HCT116 (cell line): Measurements from ENCODE around the gene ZSCAN5C. TPM values are rescaled to one million over a fixed set of nuclear protein-coding genes. Genes with fewer than 3 reads are reported as not detected.

Source experiments
- ATAC-seq: fragments of 200-7000 bp; cut with Tn5 transposase; 2 replicates; pipeline ENCODE4 v1.9.1; 2020; ENCODE audit warnings: mild to moderate bottlenecking, moderate library complexity
- BruUV-seq: library from RNA; stranded (reverse); fragments of 400-500 nt; replicated peaks from 2 replicates; lab custom pipeline; 2021; lab: Mats Ljungman, UMichigan
- CTCF ChIA-PET: fragments of 300-600 bp; sonication (Branson Sonifier 250); formaldehyde crosslinking; loops from one replicate; lab custom pipeline; 2021; ENCODE audit warnings: antibody characterized with exemption; lab: Charles Lee
- POLR2A ChIA-PET: fragments of 300-600, 350-600 bp; sonication (Branson Sonifier 250); formaldehyde crosslinking; loops from one replicate; lab custom pipeline; 2021; ENCODE audit warnings: antibody characterized with exemption; lab: Charles Lee
- RAD21 ChIA-PET, 2 experiments: fragments of 300-600 bp; sonication (Branson Sonifier 250); formaldehyde crosslinking; loops; one replicate each; lab custom pipeline; 2023; ENCODE audit warnings: low total read pairs in 2 of 2; ENCODE audit not compliant: uncharacterized antibody in 2 of 2, unreplicated experiment in 2 of 2, low non-redundant PET in 1 of 2; lab: Charles Lee
- DNase-seq: peaks from one replicate; pipeline ENCODE4 v3.0.0-alpha.2; 2010; ENCODE audit warnings: low read depth, low spot score
- H2AFZ ChIP-seq: fragments of 200-600 bp; shearing (Covaris generic), sonication (generic); 2 replicates; pipeline ENCODE4 v1.6.1; 2017; ENCODE audit warnings: low read depth, mixed run types, mixed read lengths, antibody characterized with exemption, low read length; ENCODE audit not compliant: poor library complexity, severe bottlenecking
- H3K27ac ChIP-seq: 2 replicates; pipeline ENCODE4 v1.5.1; 2012; ENCODE audit warnings: low read depth, low read length
- H3K27me3 ChIP-seq: fragments of 200-600 bp; sonication (generic); 2 replicates; pipeline ENCODE4 v1.6.1; 2016; ENCODE audit warnings: mixed run types, low read length, mixed read lengths; ENCODE audit not compliant: insufficient read depth
- H3K36me3 ChIP-seq, 2 experiments: fragments of 200-500 bp in 1 of 2; fragments of 200-600 bp in 1 of 2; sonication (Bioruptor generic) in 1 of 2; sonication (generic) in 1 of 2; 2 replicates each; pipeline versions ENCODE4 v1.5.1 to v1.6.1; 2014 to 2016; ENCODE audit warnings: low read length in 2 of 2, inconsistent platforms in 1 of 2, mixed read lengths in 1 of 2, mixed run types in 1 of 2; ENCODE audit not compliant: insufficient read depth in 2 of 2, control insufficient read depth in 1 of 2
- H3K4me1 ChIP-seq, 2 experiments: fragments of 200-600 bp in 1 of 2; sonication (generic) in 1 of 2; 2 replicates each; pipeline versions ENCODE4 v1.5.1 to v1.6.1; 2012 to 2017; ENCODE audit warnings: low read length in 2 of 2, inconsistent platforms in 1 of 2, mild to moderate bottlenecking in 1 of 2, mixed read lengths in 1 of 2, mixed run types in 1 of 2, moderate library complexity in 1 of 2; ENCODE audit not compliant: insufficient read depth in 2 of 2, control insufficient read depth in 1 of 2
- H3K4me2 ChIP-seq: fragments of 200-600 bp; sonication (generic); 2 replicates; pipeline ENCODE4 v1.6.1; 2017; ENCODE audit warnings: mixed run types, low read length, mixed read lengths
- H3K4me3 ChIP-seq, 2 experiments: fragments of 200-600 bp in 1 of 2; sonication (generic) in 1 of 2; replicated peaks in 1 of 2; 2 replicates each; pipeline ENCODE4 v1.5.1; 2011 to 2016; ENCODE audit warnings: low read length in 2 of 2, control low read depth in 1 of 2, low read depth in 1 of 2, mild to moderate bottlenecking in 1 of 2, mixed read lengths in 1 of 2, mixed run types in 1 of 2
- H3K79me2 ChIP-seq: fragments of 200-600 bp; sonication (generic); 2 replicates; pipeline ENCODE4 v1.6.1; 2017; ENCODE audit warnings: mild to moderate bottlenecking, mixed run types, low read length, moderate library complexity, mixed read lengths; ENCODE audit not compliant: insufficient read depth
- H3K9ac ChIP-seq: fragments of 200-600 bp; sonication (generic); 2 replicates; pipeline ENCODE4 v1.6.1; 2016; ENCODE audit warnings: low read length, mixed read lengths
- H3K9me2 ChIP-seq: fragments of 200-600 bp; sonication (generic), shearing (Covaris generic); 2 replicates; pipeline ENCODE4 v1.6.1; 2017; ENCODE audit warnings: mixed run types, mild to moderate bottlenecking, moderate library complexity; ENCODE audit not compliant: insufficient read depth
- H3K9me3 ChIP-seq, 2 experiments: fragments of 200-500 bp in 1 of 2; fragments of 200-600 bp in 1 of 2; sonication (Bioruptor generic) in 1 of 2; sonication (generic) in 1 of 2; 2 replicates each; pipeline ENCODE4 v1.6.1; 2014 to 2017; ENCODE audit warnings: low read length in 2 of 2, mixed read lengths in 2 of 2, inconsistent platforms in 1 of 2, low read depth in 1 of 2, mild to moderate bottlenecking in 1 of 2, mixed run types in 1 of 2, moderate library complexity in 1 of 2; ENCODE audit not compliant: control insufficient read depth in 1 of 2, insufficient read depth in 1 of 2
- H4K20me1 ChIP-seq: fragments of 200-600 bp; sonication (generic), shearing (Covaris generic); 2 replicates; pipeline ENCODE4 v1.6.1; 2017; ENCODE audit warnings: mixed run types, mild to moderate bottlenecking, moderate library complexity; ENCODE audit not compliant: insufficient read depth
- ATF3 ChIP-seq: IDR thresholded peaks from 2 replicates; pipeline ENCODE4 v1.6.1; 2012
- CBX3 ChIP-seq: IDR thresholded peaks from 2 replicates; pipeline ENCODE4 v1.6.1; 2012; ENCODE audit warnings: low read depth
- CEBPB ChIP-seq: IDR thresholded peaks from 2 replicates; pipeline ENCODE4 v1.6.1; 2012; ENCODE audit warnings: low read depth
- ELF1 ChIP-seq: IDR thresholded peaks from 2 replicates; pipeline ENCODE4 v1.6.1; 2012; ENCODE audit warnings: low read depth, borderline replicate concordance
- EZH2 ChIP-seq: fragments of 200-600 bp; sonication (generic); IDR thresholded peaks from 2 replicates; pipeline ENCODE4 v1.6.1; 2017; ENCODE audit warnings: antibody characterized with exemption, mixed run types
- EZH2phosphoT487 ChIP-seq: fragments of 200-600 bp; IDR thresholded peaks from 2 replicates; pipeline ENCODE4 v1.6.1; 2018; ENCODE audit warnings: antibody characterized with exemption, borderline replicate concordance
- MAX ChIP-seq: IDR thresholded peaks from 2 replicates; pipeline ENCODE4 v1.6.1; 2012
- POLR2A ChIP-seq: IDR thresholded peaks from 2 replicates; pipeline ENCODE4 v1.7.0; 2011; ENCODE audit warnings: borderline replicate concordance; ENCODE audit not compliant: insufficient read depth, insufficient read length; ENCODE audit errors: extremely low read depth
- POLR2AphosphoS5 ChIP-seq: IDR thresholded peaks from 2 replicates; pipeline ENCODE4 v1.6.1; 2011; ENCODE audit warnings: mild to moderate bottlenecking, low read depth, low read length, moderate library complexity
- RAD21 ChIP-seq: IDR thresholded peaks from 2 replicates; pipeline ENCODE4 v1.6.1; 2012; ENCODE audit warnings: low read depth, mild to moderate bottlenecking
- REST ChIP-seq: IDR thresholded peaks from 2 replicates; pipeline ENCODE4 v1.6.1; 2012; ENCODE audit warnings: low read depth
- SIN3A ChIP-seq: IDR thresholded peaks from 2 replicates; pipeline ENCODE4 v1.6.1; 2012; ENCODE audit warnings: low read depth
- SP1 ChIP-seq: IDR thresholded peaks from 2 replicates; pipeline ENCODE4 v1.6.1; 2012; ENCODE audit warnings: low read depth
- SRF ChIP-seq: IDR thresholded peaks from 2 replicates; pipeline ENCODE4 v1.6.1; 2012; ENCODE audit warnings: low read depth
- TCF7L2 ChIP-seq: IDR thresholded peaks from 2 replicates; pipeline ENCODE4 v1.7.0; 2011; ENCODE audit warnings: borderline replicate concordance, inconsistent platforms; ENCODE audit not compliant: insufficient read depth, insufficient read length; ENCODE audit errors: extremely low read depth
- YY1 ChIP-seq: IDR thresholded peaks from 2 replicates; pipeline ENCODE4 v1.6.1; 2011; ENCODE audit warnings: low read length, low read depth, moderate library complexity, mild to moderate bottlenecking; ENCODE audit not compliant: insufficient replicate concordance; ENCODE audit errors: extremely low read depth
- ZFX ChIP-seq: fragments of 450-650 bp; IDR thresholded peaks from 2 replicates; pipeline ENCODE4 v1.6.1; 2017
- ZNF274 ChIP-seq: fragments of 200-500 bp; sonication (Bioruptor generic); IDR thresholded peaks from 2 replicates; pipeline ENCODE4 v1.6.1; 2014; ENCODE audit warnings: mild to moderate bottlenecking, low read depth, low read length, inconsistent platforms
- intact Hi-C: fragments of 100-400 bp; cut with micrococcal nuclease; formaldehyde crosslinking; loops from 2 replicates; pipeline ENCODE4 v1.10.0; 2022
- total RNA-seq: library from RNA; stranded (reverse); gene quantifications from one replicate; pipeline ENCODE4 v1.2.1, GENCODE V29; 2021; ENCODE audit not compliant: unreplicated experiment
- TF ChIP-seq, protein P1 (sequence below), 3 experiments: fragments of 200-600 bp in 1 of 3; sonication (generic) in 1 of 3; IDR thresholded peaks in 2 of 3; conservative IDR thresholded peaks in 1 of 3; 2 replicates each; pipeline ENCODE4 v1.5.1; 2012 to 2017; ENCODE audit warnings: low read depth in 2 of 3, low read length in 2 of 3, antibody characterized with exemption in 1 of 3, borderline replicate concordance in 1 of 3, control low read depth in 1 of 3, mild to moderate bottlenecking in 1 of 3, mixed read lengths in 1 of 3, mixed run types in 1 of 3, moderate library complexity in 1 of 3; ENCODE audit not compliant: insufficient read depth in 1 of 3
- TF ChIP-seq, protein P2 (sequence below): IDR thresholded peaks from 2 replicates; pipeline ENCODE4 v1.6.1; 2011; ENCODE audit warnings: mild to moderate bottlenecking, low read length, moderate library complexity; ENCODE audit not compliant: insufficient replicate concordance; ENCODE audit errors: extremely low read depth

The ZSCAN5C gene
- total RNA-seq, 1 experiment from 2014 or later = not detected

DNA sequence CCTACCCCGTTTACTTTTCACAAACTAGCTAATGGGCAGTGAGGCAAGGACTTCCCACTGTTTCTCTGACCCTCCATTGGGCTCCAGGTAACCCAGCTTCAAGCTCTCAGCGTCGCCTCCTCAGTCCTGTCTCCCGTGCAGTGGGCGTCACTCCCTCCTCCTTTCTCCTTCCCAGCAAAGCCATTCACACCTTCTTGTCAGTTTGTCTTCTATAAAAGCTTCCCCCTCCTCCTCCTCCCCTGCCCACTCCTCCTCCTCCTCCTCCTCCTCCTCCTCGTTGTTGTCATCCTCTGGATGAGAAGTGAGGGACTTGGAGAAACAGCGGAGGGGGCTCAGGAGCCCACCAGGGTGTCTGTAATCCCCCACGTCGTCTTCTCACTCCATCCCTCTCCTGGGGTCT is 28.0 kb upstream of the ZSCAN5C start:
- no peaks in the 10 kb centered on the region for H3K36me3 ChIP-seq
- ATAC-seq (no peak), DNase-seq (no peak)
- H3K4me3 ChIP-seq = no peak overlapping the region
- H4K20me1 ChIP-seq = no peaks in the 10 kb centered on the region
- ChIA-PET CTCF (interaction anchor here (1.9 kb wide), 1 partner anchor 108 kb away, joined by 4 read pairs; no protein-coding TSS in a partner anchor), POLR2A (no interaction called here), RAD21 (no interaction called here)
- no peaks in the 10 kb centered on the region for H3K4me1 ChIP-seq
- H3K9me3 ChIP-seq = no peaks in the 10 kb centered on the region
- H3K27me3 ChIP-seq = no peaks in the 10 kb centered on the region
- H3K9me2 ChIP-seq = no peaks in the 10 kb centered on the region
- H3K79me2 ChIP-seq = no peaks in the 10 kb centered on the region
- intact Hi-C loops = no loop called here
- no peak overlapping the region for H2AFZ ChIP-seq
- TF ChIP-seq EZH2 (no peak), SRF (no peak), SP1 (no peak), POLR2A (no peak), SIN3A (no peak), ZFX (no peak), POLR2AphosphoS5 (no peak), RAD21 (no peak), ZNF274 (no peak), ELF1 (no peak), ATF3 (no peak), TCF7L2 (no peak), MAX (no peak), CBX3 (no peak), EZH2phosphoT487 (no peak), REST (no peak), CEBPB (no peak), YY1 (no peak)
- TF ChIP-seq, protein P1, sequence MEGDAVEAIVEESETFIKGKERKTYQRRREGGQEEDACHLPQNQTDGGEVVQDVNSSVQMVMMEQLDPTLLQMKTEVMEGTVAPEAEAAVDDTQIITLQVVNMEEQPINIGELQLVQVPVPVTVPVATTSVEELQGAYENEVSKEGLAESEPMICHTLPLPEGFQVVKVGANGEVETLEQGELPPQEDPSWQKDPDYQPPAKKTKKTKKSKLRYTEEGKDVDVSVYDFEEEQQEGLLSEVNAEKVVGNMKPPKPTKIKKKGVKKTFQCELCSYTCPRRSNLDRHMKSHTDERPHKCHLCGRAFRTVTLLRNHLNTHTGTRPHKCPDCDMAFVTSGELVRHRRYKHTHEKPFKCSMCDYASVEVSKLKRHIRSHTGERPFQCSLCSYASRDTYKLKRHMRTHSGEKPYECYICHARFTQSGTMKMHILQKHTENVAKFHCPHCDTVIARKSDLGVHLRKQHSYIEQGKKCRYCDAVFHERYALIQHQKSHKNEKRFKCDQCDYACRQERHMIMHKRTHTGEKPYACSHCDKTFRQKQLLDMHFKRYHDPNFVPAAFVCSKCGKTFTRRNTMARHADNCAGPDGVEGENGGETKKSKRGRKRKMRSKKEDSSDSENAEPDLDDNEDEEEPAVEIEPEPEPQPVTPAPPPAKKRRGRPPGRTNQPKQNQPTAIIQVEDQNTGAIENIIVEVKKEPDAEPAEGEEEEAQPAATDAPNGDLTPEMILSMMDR (IDR thresholded peaks at IDR 0.05 in 2 of 3, conservative IDR thresholded peaks at IDR 0.05 in 1 of 3; ENCODE audit: borderline replicate concordance in 1 of 3, insufficient read depth in 1 of 3, low read depth in 2 of 3, low read length in 2 of 3) = no peak
- TF ChIP-seq, protein P2, sequence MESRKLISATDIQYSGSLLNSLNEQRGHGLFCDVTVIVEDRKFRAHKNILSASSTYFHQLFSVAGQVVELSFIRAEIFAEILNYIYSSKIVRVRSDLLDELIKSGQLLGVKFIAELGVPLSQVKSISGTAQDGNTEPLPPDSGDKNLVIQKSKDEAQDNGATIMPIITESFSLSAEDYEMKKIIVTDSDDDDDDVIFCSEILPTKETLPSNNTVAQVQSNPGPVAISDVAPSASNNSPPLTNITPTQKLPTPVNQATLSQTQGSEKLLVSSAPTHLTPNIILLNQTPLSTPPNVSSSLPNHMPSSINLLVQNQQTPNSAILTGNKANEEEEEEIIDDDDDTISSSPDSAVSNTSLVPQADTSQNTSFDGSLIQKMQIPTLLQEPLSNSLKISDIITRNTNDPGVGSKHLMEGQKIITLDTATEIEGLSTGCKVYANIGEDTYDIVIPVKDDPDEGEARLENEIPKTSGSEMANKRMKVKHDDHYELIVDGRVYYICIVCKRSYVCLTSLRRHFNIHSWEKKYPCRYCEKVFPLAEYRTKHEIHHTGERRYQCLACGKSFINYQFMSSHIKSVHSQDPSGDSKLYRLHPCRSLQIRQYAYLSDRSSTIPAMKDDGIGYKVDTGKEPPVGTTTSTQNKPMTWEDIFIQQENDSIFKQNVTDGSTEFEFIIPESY = no peak
- H3K27ac ChIP-seq = no peak overlapping the region
- H3K9ac ChIP-seq = no peak overlapping the region
- BruUV-seq = no TSS peak
- no peak overlapping the region for H3K4me2 ChIP-seq
